ENCODE measurements around the gene OOSP1.

OOSP1 gene
- long read RNA-seq = 0 reads

DNA sequence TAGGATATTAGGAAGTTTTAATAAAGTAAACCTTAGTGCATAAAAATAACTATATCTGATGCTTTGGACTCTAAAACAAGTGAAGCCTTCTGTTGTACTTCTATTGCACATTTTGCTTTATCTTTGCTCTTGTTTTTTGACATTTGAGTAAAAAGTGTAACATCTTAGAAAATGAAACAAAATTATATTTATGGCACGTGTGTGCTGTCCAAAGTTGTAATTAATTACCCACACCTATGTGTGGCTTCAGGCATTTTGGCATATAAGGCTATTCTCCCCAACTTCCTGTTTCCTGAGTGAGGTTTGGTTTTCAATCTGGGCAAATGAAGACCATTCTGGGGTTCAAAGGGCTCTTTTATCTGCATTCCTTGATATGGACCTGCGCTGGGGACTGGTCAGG, at the start of gene OOSP1:
TSS of gene OOSP1 (plus strand) at position 301 of the 400 bp plus-strand sequence. CDS start at position 324, 23 bp downstream.
- TF ChIP-seq REST (IDR thresholded peaks at IDR 0.05; ENCODE audit: insufficient replicate concordance, low read depth) (no peak), SPI1 (IDR thresholded peaks at IDR 0.05; ENCODE audit: borderline replicate concordance, low read depth) (no peak), POLR2AphosphoS5 (IDR thresholded peaks at IDR 0.05; ENCODE audit: low read depth) (no peak), GABPA (IDR thresholded peaks at IDR 0.05; ENCODE audit: low read depth) (no peak)
- TF ChIP-seq, protein P1, sequence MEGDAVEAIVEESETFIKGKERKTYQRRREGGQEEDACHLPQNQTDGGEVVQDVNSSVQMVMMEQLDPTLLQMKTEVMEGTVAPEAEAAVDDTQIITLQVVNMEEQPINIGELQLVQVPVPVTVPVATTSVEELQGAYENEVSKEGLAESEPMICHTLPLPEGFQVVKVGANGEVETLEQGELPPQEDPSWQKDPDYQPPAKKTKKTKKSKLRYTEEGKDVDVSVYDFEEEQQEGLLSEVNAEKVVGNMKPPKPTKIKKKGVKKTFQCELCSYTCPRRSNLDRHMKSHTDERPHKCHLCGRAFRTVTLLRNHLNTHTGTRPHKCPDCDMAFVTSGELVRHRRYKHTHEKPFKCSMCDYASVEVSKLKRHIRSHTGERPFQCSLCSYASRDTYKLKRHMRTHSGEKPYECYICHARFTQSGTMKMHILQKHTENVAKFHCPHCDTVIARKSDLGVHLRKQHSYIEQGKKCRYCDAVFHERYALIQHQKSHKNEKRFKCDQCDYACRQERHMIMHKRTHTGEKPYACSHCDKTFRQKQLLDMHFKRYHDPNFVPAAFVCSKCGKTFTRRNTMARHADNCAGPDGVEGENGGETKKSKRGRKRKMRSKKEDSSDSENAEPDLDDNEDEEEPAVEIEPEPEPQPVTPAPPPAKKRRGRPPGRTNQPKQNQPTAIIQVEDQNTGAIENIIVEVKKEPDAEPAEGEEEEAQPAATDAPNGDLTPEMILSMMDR (IDR thresholded peaks at IDR 0.05; ENCODE audit: insufficient read depth, low read length) = no peak
- no peak for DNase-seq (ENCODE audit: low read depth in 1 of 2, low spot score in 1 of 2)
- Histone ChIP-seq H3K27ac (replicated peaks) (no peak within 1 kb of the TSS), H3K4me3 (replicated peaks; ENCODE audit: insufficient read depth, low read length) (no peak within 1 kb of the TSS), H3K27me3 (ENCODE audit: insufficient read depth, poor library complexity, severe bottlenecking) (no peaks in the 10 kb centered on the region)

DNA sequence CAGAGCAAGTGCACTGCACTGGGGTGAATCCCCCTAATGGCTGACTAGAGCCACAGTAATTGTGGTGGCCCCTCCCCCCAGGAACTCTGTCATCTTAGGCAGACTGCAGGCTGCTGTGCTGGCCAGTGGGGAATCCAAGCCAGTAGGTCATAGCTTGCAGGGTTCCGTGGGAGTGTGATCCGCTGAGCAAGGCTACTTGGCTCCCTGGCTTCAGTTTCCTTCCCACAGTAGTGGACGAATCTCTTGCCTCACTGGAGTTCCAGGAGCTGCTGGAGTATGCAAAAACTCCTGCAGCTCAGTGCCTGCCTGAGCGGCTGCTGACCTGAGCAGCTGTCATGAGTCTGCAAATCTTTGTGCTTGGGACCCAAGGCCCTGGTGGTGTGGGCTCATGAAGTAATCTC, 46.5 kb upstream of the OOSP1 start:
- Histone ChIP-seq H3K27me3 (ENCODE audit: insufficient read depth, poor library complexity, severe bottlenecking) (no peaks in the 10 kb centered on the region), H3K27ac (replicated peaks) (no peak overlapping the region), H3K4me3 (replicated peaks; ENCODE audit: insufficient read depth, low read length) (no peak overlapping the region)
- no peak for DNase-seq (ENCODE audit: low read depth in 1 of 2, low spot score in 1 of 2)
- TF ChIP-seq REST (IDR thresholded peaks at IDR 0.05; ENCODE audit: insufficient replicate concordance, low read depth) = no peak
- no peak for TF ChIP-seq SPI1 (IDR thresholded peaks at IDR 0.05; ENCODE audit: borderline replicate concordance, low read depth)

DNA sequence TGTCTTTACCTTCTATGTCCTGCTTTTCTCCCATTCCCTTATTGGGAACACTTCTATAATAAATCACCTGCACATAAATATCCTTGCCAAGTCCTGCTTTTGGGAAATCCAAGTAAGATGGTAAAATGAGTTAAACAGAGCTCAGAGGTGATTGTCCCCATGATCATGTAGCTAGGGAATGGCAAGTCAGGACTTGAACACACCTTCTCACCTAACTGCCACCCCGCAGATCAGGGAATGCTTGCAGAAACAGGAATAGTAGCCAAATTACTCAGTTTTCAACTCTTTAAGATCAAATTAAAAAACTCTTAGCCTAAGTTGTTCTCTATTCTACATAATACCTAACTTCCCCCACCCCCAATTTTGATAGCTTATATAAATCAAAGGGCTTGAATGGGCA, 43.6 kb upstream of the OOSP1 start:
- Histone ChIP-seq H3K27ac (replicated peaks) (no peak overlapping the region), H3K4me3 (replicated peaks; ENCODE audit: insufficient read depth, low read length) (no peak overlapping the region), H3K27me3 (ENCODE audit: insufficient read depth, poor library complexity, severe bottlenecking) (no peaks in the 10 kb centered on the region)
- no peak for DNase-seq (ENCODE audit: low read depth in 1 of 2, low spot score in 1 of 2)
- TF ChIP-seq SPI1 (IDR thresholded peaks at IDR 0.05; ENCODE audit: borderline replicate concordance, low read depth) = no peak
- TF ChIP-seq, protein P1 (IDR thresholded peaks at IDR 0.05; ENCODE audit: insufficient read depth, low read length) = no peak
- no peak for TF ChIP-seq POLR2AphosphoS5 (IDR thresholded peaks at IDR 0.05; ENCODE audit: low read depth)
- no peak for TF ChIP-seq REST (IDR thresholded peaks at IDR 0.05; ENCODE audit: insufficient replicate concordance, low read depth)
- TF ChIP-seq GABPA (IDR thresholded peaks at IDR 0.05; ENCODE audit: low read depth) = no peak
